Transverse colon (tissue), 4 donors: Measurements from ENCODE around the gene RNF144A. TPM values are rescaled to one million over a fixed set of nuclear protein-coding genes. Genes with fewer than 3 reads are reported as not detected.

Experiments
- DNase-seq: peaks from one replicate; pipeline ENCODE4 v3.0.0-alpha.2; 2019
- H3K27ac ChIP-seq, 4 donors: fragments of 200-600 bp; sonication (generic); 2 replicates each; pipeline ENCODE4 v1.5.1; 2016 to 2018; ENCODE audit warnings: inconsistent platforms in 4 of 4
- H3K27me3 ChIP-seq: fragments of 200-600 bp; sonication (generic); 2 replicates; pipeline ENCODE4 v1.5.1; 2017; ENCODE audit warnings: inconsistent platforms
- H3K36me3 ChIP-seq, 4 donors: fragments of 200-600 bp; sonication (generic); 2 replicates each; pipeline ENCODE4 v1.5.1; 2017 to 2019; ENCODE audit warnings: inconsistent platforms in 4 of 4
- H3K4me1 ChIP-seq, 4 donors: fragments of 200-600 bp; sonication (generic); 2 replicates each; pipeline ENCODE4 v1.5.1; 2017 to 2020; ENCODE audit warnings: inconsistent platforms in 4 of 4
- H3K4me3 ChIP-seq, 4 donors: fragments of 200-600 bp; sonication (generic); 1 replicate in 1 of 4; 2 replicates in 3 of 4; pipeline versions ENCODE4 v1.5.1 to v1.6.1; 2017 to 2019; ENCODE audit warnings: inconsistent platforms in 4 of 4
- H3K9me3 ChIP-seq, 2 donors: fragments of 200-600 bp; sonication (generic); 2 replicates each; pipeline ENCODE4 v1.5.1; 2017 to 2019; ENCODE audit warnings: inconsistent platforms in 2 of 2
- CTCF ChIP-seq, 5 experiments: fragments of 200-600 bp in 3 of 5; fragments of 450-650 bp in 2 of 5; sonication (generic) in 3 of 5; IDR thresholded peaks; 1 replicate in 2 of 5; 2 replicates in 3 of 5; pipeline ENCODE4 v1.5.1; 2016 to 2017; ENCODE audit warnings: antibody characterized with exemption in 5 of 5, inconsistent platforms in 3 of 5, mild to moderate bottlenecking in 2 of 5, moderate library complexity in 1 of 5
- EP300 ChIP-seq: sonication (generic); formaldehyde crosslinking; IDR thresholded peaks from one replicate; pipeline ENCODE4 v1.6.1; 2017; ENCODE audit warnings: antibody characterized with exemption, low read depth
- POLR2A ChIP-seq: fragments of 450-650 bp; IDR thresholded peaks from one replicate; pipeline ENCODE4 v1.6.1; 2016; ENCODE audit warnings: antibody characterized with exemption, mild to moderate bottlenecking, moderate library complexity
- POLR2AphosphoS5 ChIP-seq, 3 donors: sonication (generic); formaldehyde crosslinking; IDR thresholded peaks; one replicate each; pipeline ENCODE4 v1.6.1; 2016; ENCODE audit warnings: antibody characterized with exemption in 3 of 3
- WGBS, 2 donors: methylation state at CpG; one replicate each; pipeline ENCODE4 v1.1.5; 2018; ENCODE audit warnings: low coverage in 1 of 2; 5-methylcytosine and 5-hydroxymethylcytosine counted together
- in situ Hi-C, 4 donors: fragments of 200-750 bp; cut with MboI; loops; one replicate each; pipeline versions ENCODE4 v1.15.0 to v1.15.1; 2017; ENCODE audit warnings: low sequenced_read_pairs in 3 of 4, low pct_ligation_motif_present in 1 of 4, low pct_unique_long_range_greater_than_20kb in 1 of 4
- intact Hi-C: fragments of 100-400 bp; cut with DNase I; formaldehyde crosslinking; loops from one replicate; pipeline ENCODE4 v1.15.1; 2023; ENCODE audit warnings: low total_unique reads
- total RNA-seq, 4 donors: library from RNA; depleted of rRNA; stranded (reverse); fragments of >200 nt; gene quantifications; one replicate each; pipeline ENCODE4 v1.1.0, GENCODE V29; 2016

Gene RNF144A
- total RNA-seq, 4 donors from 2014 or later = 24.0 to 145 (median 83.0) TPM

- 69 to 78% methylated on average over 7 of the region's 7 CpGs for WGBS, 2 donors
- no peaks in the 10 kb centered on the region for H3K27me3 ChIP-seq
Observed at GRCh38 chr2:6993229-6993640, 76.0 kb downstream of the RNF144A start.

DNA sequence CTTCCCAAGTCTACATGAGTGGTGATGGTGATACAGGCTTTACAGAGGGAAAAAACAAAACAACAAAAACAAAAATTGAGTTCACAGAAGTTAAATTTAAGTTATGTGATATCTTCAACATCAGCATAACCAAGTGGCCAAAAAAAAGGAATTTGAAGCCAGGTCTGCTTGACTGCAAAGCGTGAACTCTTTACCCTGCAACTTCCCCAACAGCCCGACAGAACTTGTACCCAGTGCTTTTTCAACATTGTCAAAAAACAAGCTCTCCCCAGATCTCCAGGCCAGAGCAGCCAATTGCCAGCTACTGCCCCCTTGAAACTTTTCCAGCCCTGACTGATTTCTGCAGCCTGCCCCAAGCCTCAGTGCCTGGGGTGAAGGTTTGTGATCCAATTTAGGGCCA is 76.7 kb downstream of the RNF144A start:
- 56 to 69% methylated on average over 2 of the region's 2 CpGs for WGBS, 2 donors
- TF ChIP-seq EP300 (no peak), POLR2AphosphoS5 (IDR thresholded peaks at IDR 0.05) (no peak), POLR2A (no peak), CTCF (IDR thresholded peaks at IDR 0.05) (no peak)

More at GRCh38 chr2:6993229-6993640, 76.0 kb downstream of the RNF144A start:
- Histone ChIP-seq H3K27ac (peak overlapping the region in 1 of 4 donors; percentile 11), H3K4me3 (no peak overlapping the region), H3K36me3 (no peaks in the 10 kb centered on the region), H3K4me1 (peaks cover 0 to 4% (median 0%) of the 10 kb centered on the region in 4 donors), H3K9me3 (no peaks in the 10 kb centered on the region)
- in situ Hi-C loops = no loop called here
- no peak for DNase-seq
- intact Hi-C loops = no loop called here
- TF ChIP-seq POLR2A (no peak), POLR2AphosphoS5 (IDR thresholded peaks at IDR 0.05) (no peak), EP300 (no peak), CTCF (IDR thresholded peaks at IDR 0.05) (no peak)

DNA sequence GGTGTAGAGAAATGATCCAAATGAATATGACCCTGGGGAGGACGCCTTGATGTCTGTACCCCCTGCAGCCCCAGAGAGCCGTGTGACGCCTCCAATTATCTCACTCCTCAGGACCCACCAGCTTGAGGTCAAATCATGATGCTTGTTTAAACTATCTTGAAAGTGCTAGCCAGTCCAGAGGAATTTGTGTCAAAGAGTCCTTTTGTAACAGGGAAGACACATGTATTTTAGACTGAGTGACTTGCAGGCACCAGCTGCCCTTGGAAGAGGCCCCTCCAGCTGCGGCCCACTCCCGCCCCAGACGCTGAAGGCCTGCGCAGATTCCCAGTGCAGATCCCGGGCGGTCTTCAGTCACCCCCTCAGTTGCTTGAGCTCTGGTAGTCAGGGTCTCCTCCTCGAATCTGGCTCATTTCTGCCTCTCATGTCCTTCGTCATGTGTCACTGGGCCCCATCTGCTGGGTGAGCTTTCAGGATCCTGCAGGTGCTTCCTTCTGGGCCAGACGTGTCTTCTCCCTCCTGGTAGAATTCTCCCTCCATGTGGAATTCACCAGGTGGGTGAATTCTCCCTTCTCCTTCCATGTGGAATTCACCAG is 77.4 kb downstream of the RNF144A start:
- no peaks in the 10 kb centered on the region for H3K36me3 ChIP-seq
- H3K4me1 ChIP-seq = peaks cover 0 to 4% (median 0%) of the 10 kb centered on the region in 4 donors
- no peak overlapping the region for H3K27ac ChIP-seq
- in situ Hi-C loops (no loop called here), intact Hi-C loops (no loop called here)
- H3K9me3 ChIP-seq = no peaks in the 10 kb centered on the region
- 84 to 93% methylated on average over 3 to 12 of the region's 12 CpGs for WGBS, 2 donors
- H3K4me3 ChIP-seq = no peak overlapping the region
- H3K27me3 ChIP-seq = no peaks in the 10 kb centered on the region
- TF ChIP-seq POLR2AphosphoS5 (IDR thresholded peaks at IDR 0.05) (no peak), POLR2A (no peak), EP300 (no peak), CTCF (IDR thresholded peaks at IDR 0.05) (no peak)
- DNase-seq = no peak

More for the DNA sequence above, 76.7 kb downstream of the RNF144A start:
- no peak for DNase-seq
- Histone ChIP-seq H3K27ac (peak overlapping the region in 1 of 4 donors; percentile 11), H3K36me3 (no peaks in the 10 kb centered on the region), H3K9me3 (no peaks in the 10 kb centered on the region), H3K27me3 (no peaks in the 10 kb centered on the region), H3K4me3 (no peak overlapping the region), H3K4me1 (peaks cover 0 to 4% (median 0%) of the 10 kb centered on the region in 4 donors)
- intact Hi-C loops (no loop called here), in situ Hi-C loops (no loop called here)

- Histone ChIP-seq H3K27me3 (no peaks in the 10 kb centered on the region), H3K9me3 (no peaks in the 10 kb centered on the region), H3K4me3 (no peak overlapping the region), H3K4me1 (peaks cover 0 to 4% (median 0%) of the 10 kb centered on the region in 4 donors), H3K36me3 (no peaks in the 10 kb centered on the region), H3K27ac (no peak overlapping the region)
- in situ Hi-C loops (no loop called here), intact Hi-C loops (no loop called here)
- DNase-seq = no peak
- WGBS, 2 donors = 88 to 90% methylated on average over 5 to 11 of the region's 11 CpGs
- TF ChIP-seq CTCF (IDR thresholded peaks at IDR 0.05) (no peak), POLR2A (no peak), EP300 (no peak), POLR2AphosphoS5 (IDR thresholded peaks at IDR 0.05) (no peak)
Observed at GRCh38 chr2:6995391-6996097, 78.3 kb downstream of the RNF144A start.
